ENCODE measurements around the gene CA14.
A peak's percentile ranks its signal among the peaks of the same experiment; 100 is the strongest.

DNA sequence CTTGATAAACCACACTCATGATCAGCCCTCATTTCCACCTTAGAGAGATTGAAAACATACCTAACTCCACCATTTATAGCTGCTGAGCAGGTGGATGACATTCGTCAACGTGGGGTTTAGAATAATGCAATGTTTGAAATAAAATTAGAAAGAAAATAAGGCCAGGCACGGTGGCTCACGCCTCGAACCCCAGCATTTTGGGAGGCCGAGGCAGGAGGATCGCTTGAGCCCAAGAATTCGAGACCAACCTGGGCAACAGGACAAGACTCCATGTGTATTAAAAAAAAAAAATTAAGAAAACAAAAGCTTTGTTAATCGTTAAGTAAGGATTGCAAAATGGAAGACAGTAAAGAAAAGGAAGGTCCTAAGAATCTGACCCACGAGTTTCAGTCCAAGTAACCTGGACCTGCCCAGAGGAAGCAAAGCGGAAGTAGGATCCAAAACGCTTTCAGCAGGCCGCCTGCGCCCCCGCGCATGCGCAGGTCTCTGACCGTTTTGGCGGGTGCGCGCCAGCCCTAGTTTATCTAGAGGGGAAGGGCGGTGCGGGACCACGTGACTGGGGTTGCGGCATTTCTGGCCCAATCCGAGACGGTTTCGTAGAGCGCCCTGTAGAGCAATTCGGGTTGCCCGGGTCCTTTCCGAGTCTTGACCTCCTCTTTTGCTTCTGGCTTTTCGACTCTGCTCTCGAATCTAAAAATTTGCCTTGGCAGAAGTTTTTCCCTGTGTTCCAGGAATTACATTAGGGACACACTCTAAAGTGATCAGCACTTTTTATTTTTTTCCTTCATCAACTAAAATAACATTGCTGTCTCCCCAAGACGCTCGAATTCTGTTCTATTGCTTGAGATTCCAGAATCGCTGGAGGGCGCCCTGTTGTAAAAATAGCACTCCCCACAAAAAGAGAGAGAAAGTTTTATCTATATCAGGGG is 44.1 kb upstream of the CA14 start:
- TF ChIP-seq, protein P1, sequence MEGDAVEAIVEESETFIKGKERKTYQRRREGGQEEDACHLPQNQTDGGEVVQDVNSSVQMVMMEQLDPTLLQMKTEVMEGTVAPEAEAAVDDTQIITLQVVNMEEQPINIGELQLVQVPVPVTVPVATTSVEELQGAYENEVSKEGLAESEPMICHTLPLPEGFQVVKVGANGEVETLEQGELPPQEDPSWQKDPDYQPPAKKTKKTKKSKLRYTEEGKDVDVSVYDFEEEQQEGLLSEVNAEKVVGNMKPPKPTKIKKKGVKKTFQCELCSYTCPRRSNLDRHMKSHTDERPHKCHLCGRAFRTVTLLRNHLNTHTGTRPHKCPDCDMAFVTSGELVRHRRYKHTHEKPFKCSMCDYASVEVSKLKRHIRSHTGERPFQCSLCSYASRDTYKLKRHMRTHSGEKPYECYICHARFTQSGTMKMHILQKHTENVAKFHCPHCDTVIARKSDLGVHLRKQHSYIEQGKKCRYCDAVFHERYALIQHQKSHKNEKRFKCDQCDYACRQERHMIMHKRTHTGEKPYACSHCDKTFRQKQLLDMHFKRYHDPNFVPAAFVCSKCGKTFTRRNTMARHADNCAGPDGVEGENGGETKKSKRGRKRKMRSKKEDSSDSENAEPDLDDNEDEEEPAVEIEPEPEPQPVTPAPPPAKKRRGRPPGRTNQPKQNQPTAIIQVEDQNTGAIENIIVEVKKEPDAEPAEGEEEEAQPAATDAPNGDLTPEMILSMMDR (IDR thresholded peaks at IDR 0.05): peak; percentile 60
- no peak for TF ChIP-seq FOXM1 (IDR thresholded peaks at IDR 0.05; ENCODE audit: low read depth)
- peak; percentile 73; the same call in 1 of the 2 replicates for TF ChIP-seq POLR2AphosphoS5 (IDR thresholded peaks at IDR 0.05; ENCODE audit: low read depth, low read length)
- TF ChIP-seq, protein P2, sequence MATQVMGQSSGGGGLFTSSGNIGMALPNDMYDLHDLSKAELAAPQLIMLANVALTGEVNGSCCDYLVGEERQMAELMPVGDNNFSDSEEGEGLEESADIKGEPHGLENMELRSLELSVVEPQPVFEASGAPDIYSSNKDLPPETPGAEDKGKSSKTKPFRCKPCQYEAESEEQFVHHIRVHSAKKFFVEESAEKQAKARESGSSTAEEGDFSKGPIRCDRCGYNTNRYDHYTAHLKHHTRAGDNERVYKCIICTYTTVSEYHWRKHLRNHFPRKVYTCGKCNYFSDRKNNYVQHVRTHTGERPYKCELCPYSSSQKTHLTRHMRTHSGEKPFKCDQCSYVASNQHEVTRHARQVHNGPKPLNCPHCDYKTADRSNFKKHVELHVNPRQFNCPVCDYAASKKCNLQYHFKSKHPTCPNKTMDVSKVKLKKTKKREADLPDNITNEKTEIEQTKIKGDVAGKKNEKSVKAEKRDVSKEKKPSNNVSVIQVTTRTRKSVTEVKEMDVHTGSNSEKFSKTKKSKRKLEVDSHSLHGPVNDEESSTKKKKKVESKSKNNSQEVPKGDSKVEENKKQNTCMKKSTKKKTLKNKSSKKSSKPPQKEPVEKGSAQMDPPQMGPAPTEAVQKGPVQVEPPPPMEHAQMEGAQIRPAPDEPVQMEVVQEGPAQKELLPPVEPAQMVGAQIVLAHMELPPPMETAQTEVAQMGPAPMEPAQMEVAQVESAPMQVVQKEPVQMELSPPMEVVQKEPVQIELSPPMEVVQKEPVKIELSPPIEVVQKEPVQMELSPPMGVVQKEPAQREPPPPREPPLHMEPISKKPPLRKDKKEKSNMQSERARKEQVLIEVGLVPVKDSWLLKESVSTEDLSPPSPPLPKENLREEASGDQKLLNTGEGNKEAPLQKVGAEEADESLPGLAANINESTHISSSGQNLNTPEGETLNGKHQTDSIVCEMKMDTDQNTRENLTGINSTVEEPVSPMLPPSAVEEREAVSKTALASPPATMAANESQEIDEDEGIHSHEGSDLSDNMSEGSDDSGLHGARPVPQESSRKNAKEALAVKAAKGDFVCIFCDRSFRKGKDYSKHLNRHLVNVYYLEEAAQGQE (IDR thresholded peaks at IDR 0.05; ENCODE audit: low read depth, low read length): no peak
- TF ChIP-seq, protein P3, sequence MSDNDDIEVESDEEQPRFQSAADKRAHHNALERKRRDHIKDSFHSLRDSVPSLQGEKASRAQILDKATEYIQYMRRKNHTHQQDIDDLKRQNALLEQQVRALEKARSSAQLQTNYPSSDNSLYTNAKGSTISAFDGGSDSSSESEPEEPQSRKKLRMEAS (IDR thresholded peaks at IDR 0.05; ENCODE audit: low read depth): peak; percentile 89
- peak; percentile 92 for TF ChIP-seq RFX5 (IDR thresholded peaks at IDR 0.05; ENCODE audit: low read length)
- TF ChIP-seq NRF1 (IDR thresholded peaks at IDR 0.05; ENCODE audit: low read depth, low read length): peak; percentile 95
- TF ChIP-seq MXI1 (IDR thresholded peaks at IDR 0.05; ENCODE audit: low read depth, low read length): no peak
- TF ChIP-seq TAF1 (IDR thresholded peaks at IDR 0.05; ENCODE audit: borderline replicate concordance, low read depth, low read length): no peak
- TF ChIP-seq EP300 (IDR thresholded peaks at IDR 0.05; ENCODE audit: borderline replicate concordance in 1 of 2, low read depth in 1 of 2, low read length in 1 of 2): no peak
- TF ChIP-seq TEAD4 (IDR thresholded peaks at IDR 0.05; ENCODE audit: borderline replicate concordance, insufficient read depth): no peak
- TF ChIP-seq RAD21 (IDR thresholded peaks at IDR 0.05; ENCODE audit: low read length): peak; percentile 31; the same call in 1 of the 2 replicates
- no peak for TF ChIP-seq SIN3A (IDR thresholded peaks at IDR 0.05; ENCODE audit: borderline replicate concordance, low read depth, low read length)
